HepG2 (cell line): ENCODE measurements around the gene HPCAL1.

Experiments
- CBFB ChIP-seq: sonication (generic); formaldehyde crosslinking; IDR thresholded peaks from 2 replicates; pipeline ENCODE4 v1.4.0; 2020; ENCODE audit warnings: missing genetic modification reagents
- JUN ChIP-seq: sonication (generic); formaldehyde crosslinking; IDR thresholded peaks from 2 replicates; pipeline ENCODE4 v1.4.0; 2020; ENCODE audit warnings: mild to moderate bottlenecking, missing genetic modification reagents
- MTA1 ChIP-seq: sonication (generic); formaldehyde crosslinking; IDR thresholded peaks from 2 replicates; pipeline ENCODE4 v1.4.0; 2020; ENCODE audit warnings: missing genetic modification reagents, mild to moderate bottlenecking, borderline replicate concordance
- NFRKB ChIP-seq: fragments of 450-650 bp; IDR thresholded peaks from 2 replicates; pipeline ENCODE4 v1.6.1; 2017
- NR2F2 ChIP-seq: IDR thresholded peaks from 2 replicates; pipeline ENCODE4 v1.6.1; 2012; ENCODE audit warnings: low read depth, inconsistent platforms, borderline replicate concordance
- PREB ChIP-seq: sonication (generic); formaldehyde crosslinking; IDR thresholded peaks from 2 replicates; pipeline ENCODE4 v1.4.0; 2020; ENCODE audit warnings: missing genetic modification reagents
- ZFP82 ChIP-seq: sonication (generic); formaldehyde crosslinking; IDR thresholded peaks from 2 replicates; pipeline ENCODE4 v1.5.1; 2020; ENCODE audit warnings: mild to moderate bottlenecking, missing genetic modification reagents, borderline replicate concordance
- ZNF34 ChIP-seq: sonication (generic); formaldehyde crosslinking; IDR thresholded peaks from 2 replicates; pipeline ENCODE4 v1.4.0; 2020; ENCODE audit warnings: mild to moderate bottlenecking, missing genetic modification reagents, borderline replicate concordance
- ZNF691 ChIP-seq: sonication (generic); formaldehyde crosslinking; IDR thresholded peaks from 2 replicates; pipeline ENCODE4 v1.4.0; 2020; ENCODE audit warnings: missing genetic modification reagents, low read depth, mild to moderate bottlenecking, borderline replicate concordance
- TF ChIP-seq, protein P1 (sequence below): sonication (generic); formaldehyde crosslinking; conservative IDR thresholded peaks from 2 replicates; pipeline ENCODE4 v1.4.0; 2020; ENCODE audit warnings: mild to moderate bottlenecking, missing genetic modification reagents, moderate library complexity
- TF ChIP-seq, protein P2 (sequence below), 2 experiments: sonication (generic) in 1 of 2; formaldehyde crosslinking in 1 of 2; IDR thresholded peaks; 2 replicates each; pipeline versions ENCODE4 v1.5.1 to v1.6.1; 2011 to 2020; ENCODE audit warnings: borderline replicate concordance in 1 of 2, low read depth in 1 of 2, low read length in 1 of 2, mild to moderate bottlenecking in 1 of 2, missing genetic modification reagents in 1 of 2, moderate library complexity in 1 of 2

GRCh38 chr2:10395893-10396292 is 93.2 kb downstream of the HPCAL1 start:
- TF ChIP-seq JUN, result no peak
- no peak for TF ChIP-seq CBFB
- TF ChIP-seq, protein P1, sequence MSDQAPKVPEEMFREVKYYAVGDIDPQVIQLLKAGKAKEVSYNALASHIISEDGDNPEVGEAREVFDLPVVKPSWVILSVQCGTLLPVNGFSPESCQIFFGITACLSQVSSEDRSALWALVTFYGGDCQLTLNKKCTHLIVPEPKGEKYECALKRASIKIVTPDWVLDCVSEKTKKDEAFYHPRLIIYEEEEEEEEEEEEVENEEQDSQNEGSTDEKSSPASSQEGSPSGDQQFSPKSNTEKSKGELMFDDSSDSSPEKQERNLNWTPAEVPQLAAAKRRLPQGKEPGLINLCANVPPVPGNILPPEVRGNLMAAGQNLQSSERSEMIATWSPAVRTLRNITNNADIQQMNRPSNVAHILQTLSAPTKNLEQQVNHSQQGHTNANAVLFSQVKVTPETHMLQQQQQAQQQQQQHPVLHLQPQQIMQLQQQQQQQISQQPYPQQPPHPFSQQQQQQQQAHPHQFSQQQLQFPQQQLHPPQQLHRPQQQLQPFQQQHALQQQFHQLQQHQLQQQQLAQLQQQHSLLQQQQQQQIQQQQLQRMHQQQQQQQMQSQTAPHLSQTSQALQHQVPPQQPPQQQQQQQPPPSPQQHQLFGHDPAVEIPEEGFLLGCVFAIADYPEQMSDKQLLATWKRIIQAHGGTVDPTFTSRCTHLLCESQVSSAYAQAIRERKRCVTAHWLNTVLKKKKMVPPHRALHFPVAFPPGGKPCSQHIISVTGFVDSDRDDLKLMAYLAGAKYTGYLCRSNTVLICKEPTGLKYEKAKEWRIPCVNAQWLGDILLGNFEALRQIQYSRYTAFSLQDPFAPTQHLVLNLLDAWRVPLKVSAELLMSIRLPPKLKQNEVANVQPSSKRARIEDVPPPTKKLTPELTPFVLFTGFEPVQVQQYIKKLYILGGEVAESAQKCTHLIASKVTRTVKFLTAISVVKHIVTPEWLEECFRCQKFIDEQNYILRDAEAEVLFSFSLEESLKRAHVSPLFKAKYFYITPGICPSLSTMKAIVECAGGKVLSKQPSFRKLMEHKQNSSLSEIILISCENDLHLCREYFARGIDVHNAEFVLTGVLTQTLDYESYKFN (CRISPR knock-in tag), result no peak
- TF ChIP-seq, protein P2, sequence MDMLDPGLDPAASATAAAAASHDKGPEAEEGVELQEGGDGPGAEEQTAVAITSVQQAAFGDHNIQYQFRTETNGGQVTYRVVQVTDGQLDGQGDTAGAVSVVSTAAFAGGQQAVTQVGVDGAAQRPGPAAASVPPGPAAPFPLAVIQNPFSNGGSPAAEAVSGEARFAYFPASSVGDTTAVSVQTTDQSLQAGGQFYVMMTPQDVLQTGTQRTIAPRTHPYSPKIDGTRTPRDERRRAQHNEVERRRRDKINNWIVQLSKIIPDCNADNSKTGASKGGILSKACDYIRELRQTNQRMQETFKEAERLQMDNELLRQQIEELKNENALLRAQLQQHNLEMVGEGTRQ (IDR thresholded peaks at IDR 0.05; ENCODE audit: low read depth, low read length), result no peak
- TF ChIP-seq, protein P2 (CRISPR knock-in tag; IDR thresholded peaks at IDR 0.05; ENCODE audit: borderline replicate concordance), result no peak
- TF ChIP-seq PREB (CRISPR knock-in tag), result no peak
- TF ChIP-seq ZNF34 (CRISPR knock-in tag), result no peak
- no peak for TF ChIP-seq ZFP82 (CRISPR knock-in tag)
- TF ChIP-seq NR2F2, result no peak
- TF ChIP-seq MTA1 (CRISPR knock-in tag), result no peak
- no peak for TF ChIP-seq NFRKB
- TF ChIP-seq ZNF691, result no peak
